Neuron (in vitro differentiated cells): ENCODE results near the gene FRMPD4.

ENCODE experiments used
- H2AFZ ChIP-seq: one replicate; pipeline ENCODE4 v1.6.1; 2013; ENCODE audit warnings: low read depth, mild to moderate bottlenecking, inconsistent platforms, low read length, moderate library complexity
- H3K27me3 ChIP-seq: one replicate; pipeline ENCODE4 v1.6.1; 2013; ENCODE audit warnings: low read length; ENCODE audit not compliant: insufficient read depth
- H3K36me3 ChIP-seq: one replicate; pipeline ENCODE4 v1.6.1; 2013; ENCODE audit warnings: low read length; ENCODE audit not compliant: insufficient read depth
- H3K4me1 ChIP-seq: one replicate; pipeline ENCODE4 v1.6.1; 2013; ENCODE audit warnings: low read length; ENCODE audit not compliant: insufficient read depth
- H3K4me3 ChIP-seq: 2 replicates; pipeline ENCODE4 v1.5.1; 2013; ENCODE audit warnings: mild to moderate bottlenecking, low read length, moderate library complexity
- H3K9me3 ChIP-seq: one replicate; pipeline ENCODE4 v1.6.1; 2013; ENCODE audit warnings: low read length

FRMPD4 gene

GRCh38 chrX:12768491-12768890 is 630.2 kb downstream of the FRMPD4 start:
- no peak overlapping the region for H2AFZ ChIP-seq
- no peaks in the 10 kb centered on the region for H3K36me3 ChIP-seq
- no peaks in the 10 kb centered on the region for H3K4me1 ChIP-seq
- no peak overlapping the region for H3K4me3 ChIP-seq
- H3K27me3 ChIP-seq = no peaks in the 10 kb centered on the region
- no peaks in the 10 kb centered on the region for H3K9me3 ChIP-seq

GRCh38 chrX:12770440-12770839 is 632.2 kb downstream of the FRMPD4 start:
- Histone ChIP-seq H2AFZ (no peak overlapping the region), H3K4me1 (no peaks in the 10 kb centered on the region), H3K9me3 (no peaks in the 10 kb centered on the region), H3K27me3 (no peaks in the 10 kb centered on the region), H3K4me3 (no peak overlapping the region), H3K36me3 (no peaks in the 10 kb centered on the region)

GRCh38 chrX:12771445-12772069 is 633.3 kb downstream of the FRMPD4 start:
- H3K4me3 ChIP-seq = no peak overlapping the region
- H2AFZ ChIP-seq = no peak overlapping the region
- no peaks in the 10 kb centered on the region for H3K36me3 ChIP-seq
- no peaks in the 10 kb centered on the region for H3K9me3 ChIP-seq
- H3K4me1 ChIP-seq = no peaks in the 10 kb centered on the region
- H3K27me3 ChIP-seq = no peaks in the 10 kb centered on the region
